Measurements from ENCODE around the gene NUTM2G.
A peak's percentile ranks its signal among the peaks of the same experiment; 100 is the strongest.
"Not testable (repeated sequence)": the region's sequence is repeated elsewhere in the genome, so short reads cannot be mapped to it uniquely, and the experiment has no call there.

Gene NUTM2G

GRCh38 chr9:96928543-96928942, at the start of gene NUTM2G:
TSS of gene NUTM2G (plus strand) at chr9:96928843. CDS start at chr9:96929025, 182 bp downstream.
- not testable (repeated sequence) for DNase-seq

GRCh38 chr9:96883922-96884321, 44.7 kb upstream of the NUTM2G start:
- no peak for DNase-seq

- no peak for DNase-seq
These were observed 44.2 kb upstream of the NUTM2G start for GRCh38 chr9:96884443-96884842.

- DNase-seq = no peak
These were observed 43.2 kb upstream of the NUTM2G start for GRCh38 chr9:96885424-96885823.

- no peak for DNase-seq
These were observed 40.1 kb upstream of the NUTM2G start for GRCh38 chr9:96888591-96888990.

GRCh38 chr9:96892131-96892530, 36.5 kb upstream of the NUTM2G start:
- DNase-seq = peak; percentile 57

- not testable (repeated sequence) for DNase-seq
These were observed 28.6 kb upstream of the NUTM2G start for GRCh38 chr9:96900010-96900409.

GRCh38 chr9:96904947-96905722, 23.5 kb upstream of the NUTM2G start:
- not testable (repeated sequence) for DNase-seq

GRCh38 chr9:96908479-96908878, 20.2 kb upstream of the NUTM2G start:
- DNase-seq = not testable (repeated sequence)

GRCh38 chr9:96915539-96915938, 13.1 kb upstream of the NUTM2G start:
- DNase-seq = not testable (repeated sequence)

GRCh38 chr9:96916531-96916930, 12.1 kb upstream of the NUTM2G start:
- DNase-seq = not testable (repeated sequence)

- not testable (repeated sequence) for DNase-seq
These were observed 10.1 kb upstream of the NUTM2G start for GRCh38 chr9:96918550-96918949.

- DNase-seq = not testable (repeated sequence)
These were observed 7.8 kb upstream of the NUTM2G start for GRCh38 chr9:96920803-96921202.

- not testable (repeated sequence) for DNase-seq
These were observed 3.1 kb upstream of the NUTM2G start for GRCh38 chr9:96925587-96925986.

GRCh38 chr9:96931665-96932064, 3.0 kb downstream of the NUTM2G start:
- not testable (repeated sequence) for DNase-seq

- DNase-seq = not testable (repeated sequence)
These were observed 5.5 kb downstream of the NUTM2G start for GRCh38 chr9:96934097-96934496.

GRCh38 chr9:96934706-96935105, 6.1 kb downstream of the NUTM2G start:
- not testable (repeated sequence) for DNase-seq

- DNase-seq = not testable (repeated sequence)
These were observed 6.8 kb downstream of the NUTM2G start for GRCh38 chr9:96935401-96935800.

- not testable (repeated sequence) for DNase-seq
These were observed 8.8 kb downstream of the NUTM2G start for GRCh38 chr9:96937442-96937841.

- DNase-seq = not testable (repeated sequence)
These were observed 10.5 kb downstream of the NUTM2G start for GRCh38 chr9:96938957-96939665.

GRCh38 chr9:96940982-96941381, 12.3 kb downstream of the NUTM2G start:
- DNase-seq = not testable (repeated sequence)

- DNase-seq = not testable (repeated sequence)
These were observed 13.0 kb downstream of the NUTM2G start for GRCh38 chr9:96941628-96942027.

GRCh38 chr9:96942181-96942580, 13.5 kb downstream of the NUTM2G start:
- DNase-seq = not testable (repeated sequence)

- DNase-seq = not testable (repeated sequence)
These were observed 20.7 kb downstream of the NUTM2G start for GRCh38 chr9:96949346-96949745.
